ENCODE measurements around the gene SP100.

GRCh38 chr2:230520061-230520874 lies 104.3 kb downstream of the SP100 start:
- TF ChIP-seq CTCF (conservative IDR thresholded peaks at IDR 0.05; ENCODE audit: low read depth, low read length) (no peak), MAZ (IDR thresholded peaks at IDR 0.05; ENCODE audit: borderline replicate concordance, low read depth, low read length) (no peak), POLR2A (IDR thresholded peaks at IDR 0.05; ENCODE audit: low read depth, low read length) (no peak), BHLHE40 (IDR thresholded peaks at IDR 0.05; ENCODE audit: low read depth, low read length) (no peak), RAD21 (IDR thresholded peaks at IDR 0.05; ENCODE audit: low read length) (no peak), CEBPB (IDR thresholded peaks at IDR 0.05; ENCODE audit: low read depth, low read length) (no peak), ELK1 (IDR thresholded peaks at IDR 0.05; ENCODE audit: borderline replicate concordance, low read depth, low read length) (no peak), CHD1 (IDR thresholded peaks at IDR 0.05; ENCODE audit: low read depth, low read length) (no peak), RFX5 (IDR thresholded peaks at IDR 0.05; ENCODE audit: low read depth, low read length) (no peak)
